ENCODE results near the gene MAP2K3. TPM values are rescaled to one million over a fixed set of nuclear protein-coding genes. Genes with fewer than 3 reads are reported as not detected.

Gene MAP2K3
- polyA plus RNA-seq, 1 donor (not counting 4 experiments of a cell fraction or from before 2014, with no cell fraction given), result 22.4 TPM

GRCh38 chr17:21247552-21248258 is 36.8 kb upstream of the MAP2K3 start:
- Histone ChIP-seq H3K4me3 (ENCODE audit: control insufficient read depth in 2 of 3, extremely low read depth in 1 of 3, insufficient read depth in 2 of 3, low read depth in 1 of 3, low read length in 3 of 3) (no peak overlapping the region), H3K27ac (ENCODE audit: control insufficient read depth, insufficient read depth, low read length) (no peak overlapping the region), H3K9ac (ENCODE audit: control insufficient read depth, extremely low read depth, insufficient read depth, low read length) (no peak overlapping the region), H3K27me3 (ENCODE audit: control insufficient read depth, extremely low read depth, insufficient read depth, low read length) (no peaks in the 10 kb centered on the region), H3K4me2 (ENCODE audit: control insufficient read depth, extremely low read depth, insufficient read depth, low read depth, low read length) (no peak overlapping the region), H4K20me1 (ENCODE audit: control insufficient read depth, extremely low read depth, insufficient read depth, low read length) (no peaks in the 10 kb centered on the region), H3K9me3 (ENCODE audit: control insufficient read depth, low read depth, low read length) (no peaks in the 10 kb centered on the region), H3K9me1 (ENCODE audit: control insufficient read depth, extremely low read depth, insufficient read depth, low read length) (no peaks in the 10 kb centered on the region), H3K79me2 (ENCODE audit: control insufficient read depth, insufficient read depth, low read length) (no peaks in the 10 kb centered on the region), H3K36me3 (ENCODE audit: control insufficient read depth in 2 of 2, extremely low read depth in 1 of 2, insufficient read depth in 2 of 2, low read length in 2 of 2) (no peaks in the 10 kb centered on the region), H2AFZ (ENCODE audit: control insufficient read depth, low read length) (no peak overlapping the region), H3K4me1 (ENCODE audit: control insufficient read depth, extremely low read depth, insufficient read depth, low read length) (peaks cover 11% of the 10 kb centered on the region)
- DNase-seq (ENCODE audit: low read depth, low spot score) (no peak), FAIRE-seq (no peak)
- TF ChIP-seq EZH2 (IDR thresholded peaks at IDR 0.05; ENCODE audit: low read length) (no peak), CTCF (optimal IDR thresholded peaks at IDR 0.05 in 1 of 3, IDR thresholded peaks at IDR 0.05 in 1 of 3, conservative IDR thresholded peaks at IDR 0.05 in 1 of 3; ENCODE audit: extremely low read depth in 1 of 3, insufficient read depth in 2 of 3, low read length in 3 of 3) (no peak)
- dilution Hi-C loops (cut with MboI; ENCODE audit: extremely low pct_ligation_motif_present, low sequenced_read_pairs), result no loop called here

GRCh38 chr17:21248500-21248899 is 36.0 kb upstream of the MAP2K3 start:
- Histone ChIP-seq H3K36me3 (ENCODE audit: control insufficient read depth in 2 of 2, extremely low read depth in 1 of 2, insufficient read depth in 2 of 2, low read length in 2 of 2) (no peaks in the 10 kb centered on the region), H3K4me3 (ENCODE audit: control insufficient read depth in 2 of 3, extremely low read depth in 1 of 3, insufficient read depth in 2 of 3, low read depth in 1 of 3, low read length in 3 of 3) (no peak overlapping the region), H2AFZ (ENCODE audit: control insufficient read depth, low read length) (no peak overlapping the region), H3K27ac (ENCODE audit: control insufficient read depth, insufficient read depth, low read length) (no peak overlapping the region), H3K79me2 (ENCODE audit: control insufficient read depth, insufficient read depth, low read length) (no peaks in the 10 kb centered on the region), H4K20me1 (ENCODE audit: control insufficient read depth, extremely low read depth, insufficient read depth, low read length) (no peaks in the 10 kb centered on the region), H3K27me3 (ENCODE audit: control insufficient read depth, extremely low read depth, insufficient read depth, low read length) (no peaks in the 10 kb centered on the region), H3K4me1 (ENCODE audit: control insufficient read depth, extremely low read depth, insufficient read depth, low read length) (peaks cover 12% of the 10 kb centered on the region), H3K9me1 (ENCODE audit: control insufficient read depth, extremely low read depth, insufficient read depth, low read length) (no peaks in the 10 kb centered on the region), H3K4me2 (ENCODE audit: control insufficient read depth, extremely low read depth, insufficient read depth, low read depth, low read length) (no peak overlapping the region), H3K9ac (ENCODE audit: control insufficient read depth, extremely low read depth, insufficient read depth, low read length) (no peak overlapping the region), H3K9me3 (ENCODE audit: control insufficient read depth, low read depth, low read length) (no peaks in the 10 kb centered on the region)
- TF ChIP-seq EZH2 (IDR thresholded peaks at IDR 0.05; ENCODE audit: low read length), result no peak
- no peak for TF ChIP-seq CTCF (optimal IDR thresholded peaks at IDR 0.05 in 1 of 3, IDR thresholded peaks at IDR 0.05 in 1 of 3, conservative IDR thresholded peaks at IDR 0.05 in 1 of 3; ENCODE audit: extremely low read depth in 1 of 3, insufficient read depth in 2 of 3, low read length in 3 of 3)
- DNase-seq (ENCODE audit: low read depth, low spot score) (no peak), FAIRE-seq (no peak)
- dilution Hi-C loops (cut with MboI; ENCODE audit: extremely low pct_ligation_motif_present, low sequenced_read_pairs), result no loop called here
